ENCODE data around the gene RERE. TPM values are rescaled to one million over a fixed set of nuclear protein-coding genes. Genes with fewer than 3 reads are reported as not detected.

The RERE gene
- total RNA-seq, 1 experiment from 2014 or later, result 161 TPM

- no peak for TF ChIP-seq NFE2L1 (CRISPR knock-in tag; IDR thresholded peaks at IDR 0.05)
- TF ChIP-seq JAZF1 (CRISPR knock-in tag; IDR thresholded peaks at IDR 0.05), result no peak
- TF ChIP-seq CREB1 (CRISPR knock-in tag; IDR thresholded peaks at IDR 0.05), result no peak
- no peak for TF ChIP-seq ZMAT4 (CRISPR knock-in tag; IDR thresholded peaks at IDR 0.05)
- TF ChIP-seq ZBTB21 (CRISPR knock-in tag; IDR thresholded peaks at IDR 0.05; ENCODE audit: borderline replicate concordance), result no peak
- no peak for TF ChIP-seq MYBL2 (CRISPR knock-in tag; IDR thresholded peaks at IDR 0.05)
- TF ChIP-seq RELA (CRISPR knock-in tag; IDR thresholded peaks at IDR 0.05; ENCODE audit: borderline replicate concordance), result no peak
- TF ChIP-seq, protein P1, sequence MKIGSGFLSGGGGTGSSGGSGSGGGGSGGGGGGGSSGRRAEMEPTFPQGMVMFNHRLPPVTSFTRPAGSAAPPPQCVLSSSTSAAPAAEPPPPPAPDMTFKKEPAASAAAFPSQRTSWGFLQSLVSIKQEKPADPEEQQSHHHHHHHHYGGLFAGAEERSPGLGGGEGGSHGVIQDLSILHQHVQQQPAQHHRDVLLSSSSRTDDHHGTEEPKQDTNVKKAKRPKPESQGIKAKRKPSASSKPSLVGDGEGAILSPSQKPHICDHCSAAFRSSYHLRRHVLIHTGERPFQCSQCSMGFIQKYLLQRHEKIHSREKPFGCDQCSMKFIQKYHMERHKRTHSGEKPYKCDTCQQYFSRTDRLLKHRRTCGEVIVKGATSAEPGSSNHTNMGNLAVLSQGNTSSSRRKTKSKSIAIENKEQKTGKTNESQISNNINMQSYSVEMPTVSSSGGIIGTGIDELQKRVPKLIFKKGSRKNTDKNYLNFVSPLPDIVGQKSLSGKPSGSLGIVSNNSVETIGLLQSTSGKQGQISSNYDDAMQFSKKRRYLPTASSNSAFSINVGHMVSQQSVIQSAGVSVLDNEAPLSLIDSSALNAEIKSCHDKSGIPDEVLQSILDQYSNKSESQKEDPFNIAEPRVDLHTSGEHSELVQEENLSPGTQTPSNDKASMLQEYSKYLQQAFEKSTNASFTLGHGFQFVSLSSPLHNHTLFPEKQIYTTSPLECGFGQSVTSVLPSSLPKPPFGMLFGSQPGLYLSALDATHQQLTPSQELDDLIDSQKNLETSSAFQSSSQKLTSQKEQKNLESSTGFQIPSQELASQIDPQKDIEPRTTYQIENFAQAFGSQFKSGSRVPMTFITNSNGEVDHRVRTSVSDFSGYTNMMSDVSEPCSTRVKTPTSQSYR (CRISPR knock-in tag; IDR thresholded peaks at IDR 0.05), result no peak
- TF ChIP-seq NR1H2 (CRISPR knock-in tag; IDR thresholded peaks at IDR 0.05), result no peak
Measured at GRCh38 chr1:8455700-8456307, 361.6 kb downstream of the RERE start (continued).

DNA sequence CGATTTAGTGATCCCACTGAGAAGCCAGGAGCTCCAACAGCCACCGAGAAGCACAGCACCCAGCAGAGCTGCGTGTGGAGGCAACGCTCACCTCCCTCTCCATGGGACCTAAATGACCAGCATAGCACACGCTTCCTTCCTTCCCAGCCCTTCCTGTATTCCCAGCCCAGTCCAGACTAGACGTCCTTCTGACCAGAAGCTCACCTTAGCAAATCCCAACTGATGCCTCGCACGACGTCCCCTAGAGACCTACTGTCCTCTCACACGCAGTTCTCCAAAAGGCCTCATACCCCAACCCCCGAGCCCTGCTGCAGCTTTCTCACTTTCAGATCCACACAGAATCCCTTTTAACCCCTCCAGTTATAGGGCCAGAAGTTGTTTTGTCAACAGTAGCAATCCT, 367.1 kb downstream of the RERE start:
- Mint-ChIP-seq H3K27ac (no peak overlapping the region), H3K4me1 (peaks cover 18% of the 10 kb centered on the region), H3K36me3 (peaks cover 8% of the 10 kb centered on the region), H3K4me3 (no peak overlapping the region), H3K27me3 (ENCODE audit: low read depth) (no peaks in the 10 kb centered on the region), H3K9me3 (no peaks in the 10 kb centered on the region)
- no peak for TF ChIP-seq SP1 (CRISPR knock-in tag; conservative IDR thresholded peaks at IDR 0.05)
- no peak for TF ChIP-seq NR1H2 (CRISPR knock-in tag; IDR thresholded peaks at IDR 0.05)
- no peak for TF ChIP-seq NFE2L1 (CRISPR knock-in tag; IDR thresholded peaks at IDR 0.05)
- TF ChIP-seq CDX4 (CRISPR knock-in tag; IDR thresholded peaks at IDR 0.05; ENCODE audit: borderline replicate concordance), result no peak
- no peak for TF ChIP-seq NR3C1 (CRISPR knock-in tag; conservative IDR thresholded peaks at IDR 0.05; ENCODE audit: low read depth)
- TF ChIP-seq ZNF121 (CRISPR knock-in tag; IDR thresholded peaks at IDR 0.05), result no peak
- TF ChIP-seq NFYB (CRISPR knock-in tag; conservative IDR thresholded peaks at IDR 0.05; ENCODE audit: low read depth), result no peak
- TF ChIP-seq, protein P2, sequence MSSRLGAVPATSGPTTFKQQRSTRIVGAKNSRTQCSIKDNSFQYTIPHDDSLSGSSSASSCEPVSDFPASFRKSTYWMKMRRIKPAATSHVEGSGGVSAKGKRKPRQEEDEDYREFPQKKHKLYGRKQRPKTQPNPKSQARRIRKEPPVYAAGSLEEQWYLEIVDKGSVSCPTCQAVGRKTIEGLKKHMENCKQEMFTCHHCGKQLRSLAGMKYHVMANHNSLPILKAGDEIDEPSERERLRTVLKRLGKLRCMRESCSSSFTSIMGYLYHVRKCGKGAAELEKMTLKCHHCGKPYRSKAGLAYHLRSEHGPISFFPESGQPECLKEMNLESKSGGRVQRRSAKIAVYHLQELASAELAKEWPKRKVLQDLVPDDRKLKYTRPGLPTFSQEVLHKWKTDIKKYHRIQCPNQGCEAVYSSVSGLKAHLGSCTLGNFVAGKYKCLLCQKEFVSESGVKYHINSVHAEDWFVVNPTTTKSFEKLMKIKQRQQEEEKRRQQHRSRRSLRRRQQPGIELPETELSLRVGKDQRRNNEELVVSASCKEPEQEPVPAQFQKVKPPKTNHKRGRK (CRISPR knock-in tag; IDR thresholded peaks at IDR 0.05; ENCODE audit: borderline replicate concordance), result no peak
- no peak for TF ChIP-seq ELF4 (CRISPR knock-in tag; IDR thresholded peaks at IDR 0.05; ENCODE audit: low read depth)
- TF ChIP-seq SOX15 (CRISPR knock-in tag; IDR thresholded peaks at IDR 0.05), result no peak
- no peak for TF ChIP-seq FOXK1 (CRISPR knock-in tag; IDR thresholded peaks at IDR 0.05)
- DNase-seq (ENCODE audit: low spot score), result no peak
- ATAC-seq, result peak; percentile 17; the same call in 1 of the 2 replicates
- CTCF ChIA-PET, result interaction anchor here (1.1 kb wide), 1 partner anchor 19 kb away, joined by 3 read pairs; no protein-coding TSS in a partner anchor
- POLR2A ChIA-PET, result interaction anchor here (0.5 kb wide), 1 partner anchor 260 kb away, joined by 3 read pairs; no protein-coding TSS in a partner anchor

Measured in WTC11 (cell line).